DMS153 (cell line): Measurements from ENCODE around the gene CHD6.
"Not testable (repeated sequence)": the region's sequence is repeated elsewhere in the genome, so short reads cannot be mapped to it uniquely, and the experiment has no call there.

Experiments used
- DNase-seq: peaks from one replicate; lab custom pipeline; 2025; lab: John Stamatoyannopoulos, UW

CHD6 gene

GRCh38 chr20:41538810-41539596 is 79.2 kb downstream of the CHD6 start:
- no peak for DNase-seq

GRCh38 chr20:41537865-41538264 is 80.3 kb downstream of the CHD6 start:
- DNase-seq = no peak

GRCh38 chr20:41535551-41535950 is 82.6 kb downstream of the CHD6 start:
- DNase-seq = not testable (repeated sequence)

- no peak for DNase-seq
Observed at GRCh38 chr20:41534842-41535241, 83.3 kb downstream of the CHD6 start.

- DNase-seq = no peak
Observed at GRCh38 chr20:41534170-41534569, 84.0 kb downstream of the CHD6 start.

- peak; percentile 81 for DNase-seq
Observed at GRCh38 chr20:41533537-41534136, 84.5 kb downstream of the CHD6 start.

- no peak for DNase-seq
Observed at GRCh38 chr20:41532935-41533334, 85.2 kb downstream of the CHD6 start.

GRCh38 chr20:41531518-41532275 is 86.5 kb downstream of the CHD6 start:
- DNase-seq = no peak

- DNase-seq = no peak
Observed at GRCh38 chr20:41530923-41531322, 87.3 kb downstream of the CHD6 start.

GRCh38 chr20:41526327-41526726 is 91.8 kb downstream of the CHD6 start:
- DNase-seq = no peak

- DNase-seq = peak; percentile 60
Observed at GRCh38 chr20:41524980-41525613, 93.1 kb downstream of the CHD6 start.

- DNase-seq = no peak
Observed at GRCh38 chr20:41523857-41524256, 94.3 kb downstream of the CHD6 start.

GRCh38 chr20:41513829-41514228 is 104.3 kb downstream of the CHD6 start:
- DNase-seq = no peak

GRCh38 chr20:41512624-41513023 is 105.6 kb downstream of the CHD6 start:
- DNase-seq = no peak

GRCh38 chr20:41510847-41511450 is 107.2 kb downstream of the CHD6 start:
- no peak for DNase-seq

GRCh38 chr20:41510224-41510623 is 108.0 kb downstream of the CHD6 start:
- DNase-seq = no peak

GRCh38 chr20:41509316-41510200 is 108.6 kb downstream of the CHD6 start:
- DNase-seq = no peak

GRCh38 chr20:41508335-41508734 is 109.8 kb downstream of the CHD6 start:
- no peak for DNase-seq

- DNase-seq = no peak
Observed at GRCh38 chr20:41507851-41508250, 110.3 kb downstream of the CHD6 start.

- DNase-seq = no peak
Observed at GRCh38 chr20:41507436-41507835, 110.7 kb downstream of the CHD6 start.
